Muscle of arm (tissue), 12 donors: ENCODE data around the gene TMEM201. TPM values are rescaled to one million over a fixed set of nuclear protein-coding genes. Genes with fewer than 3 reads are reported as not detected.
"Not testable (repeated sequence)": the region's sequence is repeated elsewhere in the genome, so short reads cannot be mapped to it uniquely, and the experiment has no call there.

Experiments used
- DNase-seq: peaks from one replicate; pipeline ENCODE4 v3.0.0-alpha.2; 2013
- polyA plus RNA-seq, 12 donors: library from polyadenylated mRNA; unstranded; fragments of 120-200 nt; gene quantifications; one replicate each; pipeline ENCODE4 v1.2.1, GENCODE V29; 2013; ENCODE audit not compliant: insufficient read length in 12 of 12

TMEM201 gene
- polyA plus RNA-seq, 12 donors: 11.3 to 21.7 (median 15.1) TPM; not detected in 1

- DNase-seq: no peak
These were observed 30.4 kb downstream of the TMEM201 start for GRCh38 chr1:9618909-9619679.

GRCh38 chr1:9621032-9621431, 32.3 kb downstream of the TMEM201 start:
- no peak for DNase-seq

- DNase-seq: no peak
These were observed 35.4 kb downstream of the TMEM201 start for GRCh38 chr1:9624081-9624480.

- DNase-seq: not testable (repeated sequence)
These were observed 36.3 kb downstream of the TMEM201 start for GRCh38 chr1:9625030-9625429.

- no peak for DNase-seq
These were observed 37.5 kb downstream of the TMEM201 start for GRCh38 chr1:9626201-9626608.

- DNase-seq: no peak
These were observed 40.1 kb downstream of the TMEM201 start for GRCh38 chr1:9628541-9629444.

- no peak for DNase-seq
These were observed 40.9 kb downstream of the TMEM201 start for GRCh38 chr1:9629445-9630201.

GRCh38 chr1:9630331-9631111, 41.8 kb downstream of the TMEM201 start:
- DNase-seq: no peak

- DNase-seq: no peak
These were observed 42.9 kb downstream of the TMEM201 start for GRCh38 chr1:9631613-9632012.

- DNase-seq: no peak
These were observed 44.8 kb downstream of the TMEM201 start for GRCh38 chr1:9633493-9633892.

- no peak for DNase-seq
These were observed 45.9 kb downstream of the TMEM201 start for GRCh38 chr1:9634582-9634981.

- DNase-seq: no peak
These were observed 50.5 kb downstream of the TMEM201 start for GRCh38 chr1:9639227-9639626.

- DNase-seq: no peak
These were observed 54.9 kb downstream of the TMEM201 start for GRCh38 chr1:9643351-9644256.

GRCh38 chr1:9646037-9646436, 57.3 kb downstream of the TMEM201 start:
- DNase-seq: no peak

GRCh38 chr1:9648171-9648570, 59.5 kb downstream of the TMEM201 start:
- DNase-seq: no peak

- DNase-seq: no peak
These were observed 61.1 kb downstream of the TMEM201 start for GRCh38 chr1:9649769-9650168.

- DNase-seq: no peak
These were observed 62.5 kb downstream of the TMEM201 start for GRCh38 chr1:9651220-9651564.

GRCh38 chr1:9651565-9652378, 63.1 kb downstream of the TMEM201 start, which contains the start of gene PIK3CD:
Gene PIK3CD, plus strand, starts transcription at chr1:9651731. Its CDS starts 58,725 bp downstream, at chr1:9710456.
- no peak for DNase-seq
